Upper lobe of left lung (tissue), 4 donors: Measurements from ENCODE around the gene CUEDC1.

Experiments used
- POLR2A ChIP-seq, 4 donors: fragments of 450-650 bp; IDR thresholded peaks; one replicate each; pipeline ENCODE4 v1.5.1; 2016 to 2017; ENCODE audit warnings: antibody characterized with exemption in 4 of 4, mild to moderate bottlenecking in 2 of 4
- TF ChIP-seq, protein P1 (sequence below), 6 experiments: fragments of 450-650 bp in 4 of 6; fragments of 200-600 bp in 2 of 6; sonication (generic) in 2 of 6; IDR thresholded peaks; one replicate each; pipeline ENCODE4 v1.5.1; 2016 to 2019; ENCODE audit warnings: antibody characterized with exemption in 6 of 6

DNA sequence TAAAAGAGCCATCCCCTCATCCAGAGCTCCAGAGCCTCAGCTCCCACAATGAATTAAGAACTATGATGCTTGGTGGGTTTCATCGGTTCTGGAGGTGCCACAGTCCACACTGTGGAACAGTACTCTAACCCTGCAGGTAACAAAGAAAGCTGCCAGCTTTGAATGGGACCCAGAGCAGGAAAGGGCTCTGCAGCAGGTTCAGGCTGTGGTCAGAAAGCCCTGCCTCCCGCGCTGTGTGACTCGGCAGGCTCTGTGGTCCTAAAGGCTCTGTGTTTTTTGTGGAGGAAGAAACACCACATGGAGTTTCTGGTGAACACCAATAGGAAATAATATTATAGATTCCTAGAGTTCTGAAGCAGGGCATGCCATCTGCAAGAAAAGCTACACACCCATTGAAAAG, 137.9 kb downstream of the CUEDC1 start:
- TF ChIP-seq, protein P1, sequence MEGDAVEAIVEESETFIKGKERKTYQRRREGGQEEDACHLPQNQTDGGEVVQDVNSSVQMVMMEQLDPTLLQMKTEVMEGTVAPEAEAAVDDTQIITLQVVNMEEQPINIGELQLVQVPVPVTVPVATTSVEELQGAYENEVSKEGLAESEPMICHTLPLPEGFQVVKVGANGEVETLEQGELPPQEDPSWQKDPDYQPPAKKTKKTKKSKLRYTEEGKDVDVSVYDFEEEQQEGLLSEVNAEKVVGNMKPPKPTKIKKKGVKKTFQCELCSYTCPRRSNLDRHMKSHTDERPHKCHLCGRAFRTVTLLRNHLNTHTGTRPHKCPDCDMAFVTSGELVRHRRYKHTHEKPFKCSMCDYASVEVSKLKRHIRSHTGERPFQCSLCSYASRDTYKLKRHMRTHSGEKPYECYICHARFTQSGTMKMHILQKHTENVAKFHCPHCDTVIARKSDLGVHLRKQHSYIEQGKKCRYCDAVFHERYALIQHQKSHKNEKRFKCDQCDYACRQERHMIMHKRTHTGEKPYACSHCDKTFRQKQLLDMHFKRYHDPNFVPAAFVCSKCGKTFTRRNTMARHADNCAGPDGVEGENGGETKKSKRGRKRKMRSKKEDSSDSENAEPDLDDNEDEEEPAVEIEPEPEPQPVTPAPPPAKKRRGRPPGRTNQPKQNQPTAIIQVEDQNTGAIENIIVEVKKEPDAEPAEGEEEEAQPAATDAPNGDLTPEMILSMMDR (IDR thresholded peaks at IDR 0.05), result no peak
- TF ChIP-seq POLR2A (IDR thresholded peaks at IDR 0.05), result no peak
